ENCODE measurements around the gene CABCOCO1.

DNA sequence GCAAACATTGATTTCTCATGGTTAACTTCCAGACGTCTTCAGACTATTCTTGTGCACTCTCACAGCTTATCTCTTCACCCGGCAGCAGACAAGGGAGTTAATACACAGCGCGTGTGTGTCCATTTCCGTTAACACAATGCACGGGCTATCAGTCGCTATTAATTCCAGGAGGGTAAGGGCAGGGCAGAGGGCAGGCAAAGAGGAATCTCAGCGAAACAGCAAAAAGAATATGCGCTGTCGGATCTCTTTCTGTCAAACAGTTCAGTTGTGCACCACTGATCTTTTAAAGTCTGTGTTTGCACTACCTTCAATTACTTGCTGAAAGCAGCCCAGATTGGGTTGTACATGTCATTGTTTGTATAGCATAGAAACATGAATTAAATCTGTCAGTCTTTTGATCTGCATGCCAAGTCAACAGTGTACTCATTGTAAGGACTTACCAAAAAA is 41.1 kb upstream of the CABCOCO1 start:
- TF ChIP-seq, protein P1, sequence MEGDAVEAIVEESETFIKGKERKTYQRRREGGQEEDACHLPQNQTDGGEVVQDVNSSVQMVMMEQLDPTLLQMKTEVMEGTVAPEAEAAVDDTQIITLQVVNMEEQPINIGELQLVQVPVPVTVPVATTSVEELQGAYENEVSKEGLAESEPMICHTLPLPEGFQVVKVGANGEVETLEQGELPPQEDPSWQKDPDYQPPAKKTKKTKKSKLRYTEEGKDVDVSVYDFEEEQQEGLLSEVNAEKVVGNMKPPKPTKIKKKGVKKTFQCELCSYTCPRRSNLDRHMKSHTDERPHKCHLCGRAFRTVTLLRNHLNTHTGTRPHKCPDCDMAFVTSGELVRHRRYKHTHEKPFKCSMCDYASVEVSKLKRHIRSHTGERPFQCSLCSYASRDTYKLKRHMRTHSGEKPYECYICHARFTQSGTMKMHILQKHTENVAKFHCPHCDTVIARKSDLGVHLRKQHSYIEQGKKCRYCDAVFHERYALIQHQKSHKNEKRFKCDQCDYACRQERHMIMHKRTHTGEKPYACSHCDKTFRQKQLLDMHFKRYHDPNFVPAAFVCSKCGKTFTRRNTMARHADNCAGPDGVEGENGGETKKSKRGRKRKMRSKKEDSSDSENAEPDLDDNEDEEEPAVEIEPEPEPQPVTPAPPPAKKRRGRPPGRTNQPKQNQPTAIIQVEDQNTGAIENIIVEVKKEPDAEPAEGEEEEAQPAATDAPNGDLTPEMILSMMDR (IDR thresholded peaks at IDR 0.05): no peak
- no peak for TF ChIP-seq EZH2 (IDR thresholded peaks at IDR 0.05)
- TF ChIP-seq EZH2phosphoT487 (IDR thresholded peaks at IDR 0.05): no peak

Data from neural progenitor cell (in vitro differentiated cells).